Heart left ventricle (tissue), 13 donors: ENCODE measurements around the gene CHN1.

Experiments
- CTCF ChIP-seq, 12 donors: fragments of 200-600 bp; sonication (generic) in 4 of 12; IDR thresholded peaks; one replicate each; pipeline versions ENCODE4 v1.5.0 to v1.8.0; 2018 to 2022; ENCODE audit warnings: antibody characterized with exemption in 12 of 12, mild to moderate bottlenecking in 5 of 12
- POLR2A ChIP-seq, 2 donors: fragments of 450-650 bp; IDR thresholded peaks; one replicate each; pipeline ENCODE4 v1.6.1; 2017; ENCODE audit warnings: antibody characterized with exemption in 2 of 2, mild to moderate bottlenecking in 2 of 2, moderate library complexity in 2 of 2
- donor health status: ischemic (EF 13 %, LVEDD 7.1; RV severe dilation, severe dysfunction).
- donor health status: DM: no; HTN: yes; CAD: no.
- donor health status: DM: no; HTN: no; CAD: no.
- donor health status: ischemic (EF 25% LVEDD 6.9; RV normal size, moderate dysfunction).
- donor health status: ischemic (EF 25% LVEDD 5.7; RV mildly dilated, moderate dysfunction).
- donor health status: ischemic (EF 35%, LVEDD 5.7; RV mildly dilated, moderate dysfunction).
- donor health status: nonischemic (EF 11% LVEDD 7.7; RV severe dilation, severe dysfunction).
- donor health status: DM: yes; HTN: yes; CAD: no.
- donor health status: PGD.
- donor health status: ischemic (EF 29% LVEDD 5.4; RV normal size, mild dysfunction).
- donor health status: nonischemic (EF 23%, LVEDD 6.1; RV moderate dilation, normal function).

- no peak for TF ChIP-seq CTCF (IDR thresholded peaks at IDR 0.05)
- TF ChIP-seq POLR2A (IDR thresholded peaks at IDR 0.05) = no peak
Measured at GRCh38 chr2:174979996-174980395, 25.2 kb downstream of the CHN1 start.
